ENCODE results near the gene APBB1IP.
"Not testable (repeated sequence)": the region's sequence is repeated elsewhere in the genome, so short reads cannot be mapped to it uniquely, and the experiment has no call there.

Gene APBB1IP

DNA sequence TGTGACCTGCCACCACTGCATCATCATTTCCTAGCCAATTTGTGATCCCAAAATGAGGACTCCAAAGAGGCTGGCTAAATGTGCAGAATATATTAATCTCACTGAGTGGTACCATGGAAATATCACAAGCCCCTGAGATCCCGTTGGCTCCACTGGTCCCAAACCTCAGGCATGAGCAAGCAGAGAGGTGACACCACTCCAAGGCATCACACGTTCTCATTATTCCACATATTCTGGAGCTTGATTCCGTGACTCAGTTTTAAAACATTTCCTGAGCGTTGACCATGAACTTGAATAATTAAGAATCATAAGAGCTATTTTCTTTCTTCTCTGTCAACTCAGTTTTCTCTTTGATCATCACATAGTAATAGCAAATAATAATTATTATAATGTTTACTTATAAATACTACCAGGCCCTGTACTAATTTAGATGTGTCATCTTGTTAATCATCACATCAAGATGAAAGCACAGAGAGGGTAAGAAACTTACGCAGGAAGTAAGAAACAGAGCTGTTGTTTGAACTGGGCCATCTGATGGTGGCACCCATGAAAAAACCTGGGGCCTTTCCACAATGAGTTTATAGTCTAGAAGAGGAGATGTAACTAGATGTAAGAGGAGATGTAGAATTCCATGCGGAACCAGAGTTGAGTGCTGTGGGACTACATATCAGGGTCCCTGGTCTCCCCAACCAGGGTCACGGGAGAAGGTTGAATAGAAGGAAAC, 3.5 kb downstream of the APBB1IP start:
- DNase-seq (ENCODE audit: low read depth in 2 of 2), result no peak

GRCh38 chr10:26445411-26446031, 7.4 kb downstream of the APBB1IP start:
- no peak for DNase-seq (ENCODE audit: low read depth in 2 of 2)

- DNase-seq (ENCODE audit: low read depth in 2 of 2), result no peak
Observed at GRCh38 chr10:26446258-26446657, 8.1 kb downstream of the APBB1IP start.

DNA sequence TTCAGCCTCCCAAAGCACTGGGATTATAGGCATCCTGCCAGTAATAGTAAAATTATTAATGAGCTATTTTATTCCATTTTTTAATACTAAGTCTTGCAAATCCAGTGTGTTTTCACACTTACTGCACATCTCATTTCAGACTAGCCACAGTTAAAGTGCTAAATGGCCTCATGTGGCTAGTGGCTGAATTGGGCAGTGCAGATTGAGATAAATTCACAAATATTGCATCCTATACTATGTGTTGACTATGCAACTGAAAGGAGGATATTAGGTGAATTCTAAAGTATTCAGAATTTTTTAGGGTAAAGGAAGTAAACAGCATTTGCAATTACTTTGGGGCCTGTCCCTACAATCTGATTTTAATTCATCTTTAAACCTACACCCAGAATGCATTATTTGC, 10.2 kb downstream of the APBB1IP start:
- no peak for DNase-seq (ENCODE audit: low read depth in 2 of 2)

GRCh38 chr10:26448706-26449435, 10.7 kb downstream of the APBB1IP start:
- DNase-seq (ENCODE audit: low read depth in 2 of 2), result peak; percentile 27 to 37

DNA sequence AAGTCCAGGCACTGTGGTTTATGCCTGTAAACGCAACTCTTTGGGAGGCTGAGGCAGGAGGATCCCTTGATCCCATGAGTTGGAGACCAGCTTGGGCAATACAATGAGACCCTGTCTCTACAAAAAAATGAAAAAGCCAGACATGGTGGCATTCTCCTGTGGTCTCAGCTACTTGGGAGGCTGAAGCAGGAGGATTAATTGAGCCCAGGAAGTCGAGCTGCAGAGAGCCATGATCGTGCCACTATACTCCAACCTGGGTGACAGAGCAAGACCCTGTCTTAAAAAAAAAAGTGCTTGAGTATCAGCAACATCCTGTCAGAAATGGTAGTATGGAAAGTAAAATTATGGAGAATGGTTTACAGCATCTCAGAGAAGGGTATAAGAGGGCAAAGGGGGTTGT, 11.6 kb downstream of the APBB1IP start:
- no peak for DNase-seq (ENCODE audit: low read depth in 2 of 2)

GRCh38 chr10:26451903-26452302, 13.8 kb downstream of the APBB1IP start:
- DNase-seq (ENCODE audit: low read depth in 2 of 2), result no peak

DNA sequence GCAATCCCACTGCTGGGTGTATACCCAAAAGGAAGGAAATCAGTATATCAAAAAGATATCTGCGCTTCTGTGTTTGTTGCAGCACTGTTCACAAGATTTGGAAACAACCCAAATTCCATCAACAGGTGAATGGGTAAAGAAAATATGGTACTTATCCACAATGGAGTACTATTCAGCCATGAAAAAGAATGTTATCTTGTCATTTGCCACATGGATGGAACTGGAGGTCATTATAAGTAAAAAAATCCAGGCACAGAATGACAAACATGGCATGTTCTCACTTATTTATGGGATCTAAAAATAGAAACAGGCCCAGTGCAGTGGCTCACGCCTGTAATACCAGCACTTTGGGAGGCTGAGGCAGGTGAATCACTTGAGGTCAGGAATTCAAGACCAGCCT, 15.7 kb downstream of the APBB1IP start:
- no peak for DNase-seq (ENCODE audit: low read depth in 2 of 2)

DNA sequence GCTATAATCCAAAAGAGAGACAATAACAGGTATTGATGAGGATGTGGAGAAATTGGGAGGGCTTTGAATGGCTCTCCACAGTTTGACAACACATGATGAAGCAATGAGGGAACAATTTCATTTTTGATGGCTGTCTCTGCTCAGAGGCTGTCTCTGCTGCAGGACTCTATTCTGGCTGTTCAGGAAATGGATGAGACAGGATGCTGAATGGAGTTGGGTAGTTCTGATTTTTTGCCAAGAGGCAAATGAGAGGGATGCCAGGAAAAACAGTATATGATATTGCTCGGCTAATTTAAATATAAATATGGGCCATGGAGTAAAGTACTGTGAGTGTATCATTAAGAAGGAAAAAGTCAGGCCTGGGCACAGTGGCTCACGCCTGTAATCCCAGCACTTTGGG, 16.8 kb downstream of the APBB1IP start:
- no peak for DNase-seq (ENCODE audit: low read depth in 2 of 2)

DNA sequence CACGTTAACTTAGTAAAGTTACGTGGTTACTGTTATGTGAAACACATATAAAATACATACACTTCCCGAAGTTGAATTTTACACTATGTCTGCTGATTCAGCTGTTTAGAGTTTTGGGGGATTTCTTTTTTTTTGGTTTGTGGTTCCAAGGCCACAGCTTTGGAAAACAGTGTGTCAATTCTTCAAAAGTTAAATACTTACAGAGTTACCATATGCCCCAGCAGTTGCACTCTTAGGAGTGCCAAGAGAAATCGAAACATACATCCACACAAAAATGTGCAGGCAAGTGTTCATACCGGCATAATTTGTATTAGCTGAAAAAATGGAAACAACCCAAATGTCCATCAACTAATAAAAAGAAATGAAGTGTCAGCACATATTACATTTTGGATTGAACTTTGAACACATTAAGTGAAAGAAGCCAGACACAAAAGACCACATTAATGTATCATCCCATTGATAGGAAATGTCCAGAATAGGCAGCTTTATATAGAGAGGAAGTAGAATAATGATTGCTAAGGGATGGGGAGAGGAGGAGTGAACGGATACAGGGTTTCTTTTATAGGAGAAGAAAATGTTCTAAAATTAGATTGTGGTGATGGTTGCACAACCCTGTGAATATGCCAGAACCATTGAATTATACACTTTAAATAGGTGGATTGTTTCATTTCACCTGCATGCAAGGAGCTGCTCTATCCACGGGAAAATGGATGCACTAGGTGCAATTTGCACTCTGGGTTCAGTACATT, 17.6 kb downstream of the APBB1IP start:
- no peak for DNase-seq (ENCODE audit: low read depth in 2 of 2)

DNA sequence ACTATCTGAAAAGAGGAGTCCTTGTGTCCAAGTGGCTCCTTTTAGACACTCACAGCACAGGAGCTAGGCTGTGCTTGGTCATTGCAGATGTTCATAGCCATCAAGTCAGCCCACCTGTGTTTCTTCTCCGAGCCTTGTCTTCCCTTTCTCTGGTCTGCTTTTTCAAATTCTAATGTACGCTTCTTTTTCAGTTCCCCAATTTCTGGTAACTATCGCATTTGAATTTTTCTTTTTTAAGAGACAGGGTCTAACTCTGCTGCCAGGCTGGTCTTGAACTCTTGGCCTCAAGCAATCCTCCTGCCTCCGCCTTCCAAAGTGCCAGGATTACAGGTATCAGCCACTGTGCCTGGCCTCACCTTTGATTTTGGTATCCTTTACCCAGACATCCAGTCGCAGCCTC, 18.9 kb downstream of the APBB1IP start:
- no peak for DNase-seq (ENCODE audit: low read depth in 2 of 2)

- DNase-seq (ENCODE audit: low read depth in 2 of 2), result no peak
Observed at GRCh38 chr10:26460736-26461135, 22.6 kb downstream of the APBB1IP start.

DNA sequence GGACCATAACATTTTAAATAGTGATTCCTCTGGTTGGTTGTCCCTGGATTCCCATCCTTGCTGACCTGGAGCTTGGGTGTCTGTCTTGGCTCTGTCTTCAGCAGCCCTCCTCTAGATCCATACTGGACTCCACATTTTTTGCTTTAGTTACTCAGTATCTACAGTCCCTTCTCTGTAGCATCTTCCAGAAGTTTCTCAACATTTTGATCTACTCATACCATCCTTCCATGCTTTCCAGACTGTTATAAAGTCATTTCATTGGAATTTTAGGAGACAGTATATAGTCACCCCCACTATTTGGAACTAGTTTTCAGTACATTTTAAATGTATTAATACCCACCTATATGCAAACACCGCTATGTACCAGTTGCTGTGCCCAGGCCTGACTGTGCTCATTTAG, 25.8 kb downstream of the APBB1IP start:
- no peak for DNase-seq (ENCODE audit: low read depth in 2 of 2)

DNA sequence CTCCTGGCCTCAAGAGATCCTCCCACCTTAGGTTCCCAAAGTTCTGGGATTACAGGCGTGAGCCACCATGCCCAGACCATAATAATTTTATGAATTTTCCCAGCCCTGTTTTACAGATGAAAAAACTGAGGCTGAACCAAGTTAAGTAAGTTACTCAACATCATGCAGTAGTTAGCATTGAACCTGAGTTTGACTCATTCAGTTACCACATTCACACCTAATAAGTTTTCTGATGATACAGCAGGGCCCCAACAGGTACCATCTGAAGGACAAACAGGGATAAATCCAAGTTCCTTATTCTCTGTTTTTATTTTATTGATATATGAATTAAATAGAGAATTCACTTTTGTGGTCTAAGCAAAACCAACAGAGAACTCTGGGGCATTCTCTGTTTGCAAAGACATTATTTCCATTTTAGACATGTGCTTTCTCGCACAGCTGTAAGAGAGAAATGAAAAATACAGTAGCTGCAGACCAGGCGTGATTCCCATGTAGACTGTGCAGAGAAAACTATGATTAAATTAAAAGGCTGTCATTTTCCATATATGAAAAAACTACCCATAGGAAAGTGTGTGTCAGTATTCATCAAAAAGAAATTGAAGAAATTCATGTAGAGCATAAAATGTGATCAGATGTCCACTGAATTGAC, 26.6 kb downstream of the APBB1IP start:
- no peak for DNase-seq (ENCODE audit: low read depth in 2 of 2)

- not testable (repeated sequence) for DNase-seq (ENCODE audit: low read depth in 2 of 2)
Observed at GRCh38 chr10:26466531-26466930, 28.4 kb downstream of the APBB1IP start.

- no peak for DNase-seq (ENCODE audit: low read depth in 2 of 2)
Observed at GRCh38 chr10:26467639-26468038, 29.5 kb downstream of the APBB1IP start.

GRCh38 chr10:26468291-26468690, 30.1 kb downstream of the APBB1IP start:
- no peak for DNase-seq (ENCODE audit: low read depth in 2 of 2)

GRCh38 chr10:26468700-26469099, 30.6 kb downstream of the APBB1IP start:
- no peak for DNase-seq (ENCODE audit: low read depth in 2 of 2)

DNA sequence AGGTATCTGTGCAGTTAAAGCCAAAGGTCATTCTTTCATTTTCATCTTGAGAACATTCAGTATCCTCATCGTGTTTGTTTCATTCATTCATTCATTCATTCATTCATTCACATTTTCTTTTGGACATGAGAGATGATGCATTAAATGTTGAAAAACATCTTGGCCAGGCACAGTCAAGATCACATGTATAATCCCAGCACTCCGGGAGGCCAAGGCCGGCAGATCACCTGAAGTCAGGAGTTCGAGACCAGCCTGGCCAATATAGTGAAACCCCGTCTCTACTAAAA, 34.3 kb downstream of the APBB1IP start:
- DNase-seq (ENCODE audit: low read depth in 2 of 2), result no peak

DNA sequence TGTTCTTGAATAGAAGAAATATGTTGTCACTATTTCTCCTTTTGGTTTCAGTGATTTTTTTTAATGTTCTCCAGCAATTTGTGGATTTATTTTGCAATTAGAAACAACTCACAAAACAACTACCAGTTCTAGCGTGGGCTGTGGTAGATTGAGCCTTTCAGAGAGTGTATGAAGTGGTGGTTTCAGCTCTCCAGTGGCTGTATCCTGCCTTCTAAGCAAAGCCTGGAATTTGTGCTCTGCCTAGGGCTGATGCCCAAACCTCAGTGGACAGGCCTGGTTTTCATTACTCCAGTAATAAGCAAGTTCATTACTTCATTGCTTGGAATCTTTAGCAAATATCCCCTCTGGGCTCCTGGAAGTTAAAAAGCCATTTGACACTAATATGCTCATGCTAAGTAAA, 35.9 kb downstream of the APBB1IP start:
- DNase-seq (ENCODE audit: low read depth in 2 of 2), result no peak

DNA sequence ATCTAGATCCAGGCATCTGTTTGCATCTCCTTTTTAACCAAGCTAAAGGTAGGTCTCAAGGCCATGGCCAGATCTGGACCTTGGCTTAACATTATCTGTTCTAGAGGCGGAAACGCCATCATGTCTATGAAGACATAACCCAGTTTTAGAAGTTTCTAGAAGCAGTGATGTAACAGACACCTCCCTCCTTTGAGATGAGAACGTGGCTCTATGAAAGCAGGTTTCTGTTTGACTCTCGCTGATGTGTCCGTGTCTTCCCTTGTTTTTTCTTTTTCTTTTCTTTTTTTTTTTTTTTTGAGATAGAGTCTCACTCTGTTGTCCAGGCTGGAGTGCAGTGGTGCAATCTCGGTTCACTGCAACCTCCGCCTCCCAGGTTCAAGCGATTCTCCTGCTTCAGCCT, 36.7 kb downstream of the APBB1IP start:
- DNase-seq (ENCODE audit: low read depth in 2 of 2), result not testable (repeated sequence)

- DNase-seq (ENCODE audit: low read depth in 2 of 2), result no peak
Observed at GRCh38 chr10:26475386-26475785, 37.2 kb downstream of the APBB1IP start.

Measured in stimulated activated CD4-positive, alpha-beta T cell treated with anti-CD3 and anti-CD28 coated beads, Interleukin-4, amount 100 ng/mL, for 48 hours (primary cell).